Smooth muscle cell (in vitro differentiated cells): ENCODE data around the gene PPP1R1C. TPM values are rescaled to one million over a fixed set of nuclear protein-coding genes. Genes with fewer than 3 reads are reported as not detected.

Source experiments
- DNase-seq: peaks from one replicate; lab custom pipeline; 2025; ENCODE audit not compliant: unreplicated experiment; lab: John Stamatoyannopoulos, UW
- H2AFZ ChIP-seq: fragments of 200-600 bp; sonication (generic); 2 replicates; pipeline ENCODE4 v1.6.0; 2016; ENCODE audit warnings: antibody characterized with exemption, low read depth, mild to moderate bottlenecking
- H3F3A ChIP-seq: fragments of 200-600 bp; sonication (generic); 2 replicates; pipeline ENCODE4 v1.6.0; 2017; ENCODE audit warnings: antibody characterized with exemption, low read depth
- H3K27ac ChIP-seq: fragments of 200-600 bp; sonication (generic); 2 replicates; pipeline ENCODE4 v1.5.1; 2016; ENCODE audit warnings: low read depth, mild to moderate bottlenecking
- H3K27me3 ChIP-seq: fragments of 200-600 bp; sonication (generic); 2 replicates; pipeline ENCODE4 v1.6.1; 2016; ENCODE audit warnings: low read depth, mild to moderate bottlenecking
- H3K36me3 ChIP-seq: fragments of 200-600 bp; sonication (generic); 2 replicates; pipeline ENCODE4 v1.5.1; 2016; ENCODE audit warnings: low read depth
- H3K4me1 ChIP-seq: fragments of 200-600 bp; sonication (generic); 2 replicates; pipeline ENCODE4 v1.5.1; 2016; ENCODE audit warnings: low read depth
- H3K4me2 ChIP-seq: fragments of 200-600 bp; sonication (generic); 2 replicates; pipeline ENCODE4 v1.6.0; 2016; ENCODE audit warnings: mild to moderate bottlenecking
- H3K4me3 ChIP-seq: fragments of 200-600 bp; sonication (generic); 2 replicates; pipeline ENCODE4 v1.5.1; 2016; ENCODE audit warnings: mild to moderate bottlenecking
- H3K79me2 ChIP-seq: fragments of 200-600 bp; sonication (generic); 2 replicates; pipeline ENCODE4 v1.6.0; 2016; ENCODE audit warnings: low read depth, mild to moderate bottlenecking
- H3K9ac ChIP-seq: fragments of 200-600 bp; sonication (generic); 2 replicates; pipeline ENCODE4 v1.6.0; 2016; ENCODE audit warnings: low read depth
- H3K9me3 ChIP-seq: fragments of 200-600 bp; sonication (generic); replicated peaks from 2 replicates; pipeline ENCODE4 v1.5.1; 2016; ENCODE audit warnings: low read depth
- H4K20me1 ChIP-seq: fragments of 200-600 bp; sonication (generic); 2 replicates; pipeline ENCODE4 v1.6.0; 2016; ENCODE audit warnings: low read depth
- WGBS: methylation state at CpG from one replicate; pipeline ENCODE4 v1.1.7; 2016; ENCODE audit warnings: low lambda C conversion rate; 5-methylcytosine and 5-hydroxymethylcytosine counted together
- polyA plus RNA-seq: library from polyadenylated mRNA; unstranded; fragments of >200 nt; fragmentation: Nextera tagmentation; extraction: Ambion mirVana; gene quantifications from 2 replicates; pipeline ENCODE4 v1.2.1, GENCODE V29; 2016
- total RNA-seq: library from RNA; depleted of rRNA; stranded (reverse); fragments of >200 nt; gene quantifications from 2 replicates; pipeline ENCODE4 v1.2.3, GENCODE V29; 2014
- TF ChIP-seq, protein P1 (sequence below): fragments of 200-600 bp; sonication (generic); IDR thresholded peaks from 2 replicates; pipeline ENCODE4 v1.5.1; 2017; ENCODE audit warnings: borderline replicate concordance, mild to moderate bottlenecking, antibody characterized with exemption; ENCODE audit not compliant: insufficient read depth, poor library complexity, severe bottlenecking

PPP1R1C gene
- total and polyA plus RNA-seq, 2 experiments from 2014 or later: 2.3 to 3.3 TPM

DNA sequence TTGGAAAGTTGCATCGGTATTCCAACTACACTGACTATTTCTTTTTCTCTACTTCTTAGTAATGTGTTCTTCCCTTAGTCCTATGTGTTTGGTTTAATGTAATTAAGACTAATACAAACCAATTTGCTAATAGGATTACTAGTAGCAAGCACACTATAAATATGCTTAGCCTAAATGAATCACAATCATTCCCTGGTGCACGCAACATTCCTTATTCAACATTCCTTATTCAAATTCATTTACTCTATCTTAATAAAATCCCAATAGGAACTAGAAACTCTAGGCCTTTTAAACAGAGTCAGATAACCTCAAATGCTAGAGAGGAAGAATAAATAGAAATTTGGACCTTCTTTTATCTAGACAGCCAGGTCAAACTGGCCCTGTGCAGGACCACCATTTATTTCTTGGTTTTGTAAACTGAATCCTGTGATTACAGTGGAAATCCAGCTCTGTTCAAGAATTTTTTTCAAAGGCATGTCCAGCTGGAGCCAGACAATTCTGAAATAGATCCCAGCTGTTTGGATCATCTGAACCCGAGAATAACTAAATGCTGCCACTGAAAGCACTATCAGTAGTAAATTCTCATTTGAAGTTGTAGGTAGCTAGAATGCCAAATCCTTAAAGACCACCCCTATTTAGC is 103.1 kb downstream of the PPP1R1C start:
- no peak overlapping the region for H3K9ac ChIP-seq
- H3K4me3 ChIP-seq: no peak overlapping the region
- no peak overlapping the region for H3K4me2 ChIP-seq
- H3F3A ChIP-seq: no peaks in the 10 kb centered on the region
- TF ChIP-seq, protein P1, sequence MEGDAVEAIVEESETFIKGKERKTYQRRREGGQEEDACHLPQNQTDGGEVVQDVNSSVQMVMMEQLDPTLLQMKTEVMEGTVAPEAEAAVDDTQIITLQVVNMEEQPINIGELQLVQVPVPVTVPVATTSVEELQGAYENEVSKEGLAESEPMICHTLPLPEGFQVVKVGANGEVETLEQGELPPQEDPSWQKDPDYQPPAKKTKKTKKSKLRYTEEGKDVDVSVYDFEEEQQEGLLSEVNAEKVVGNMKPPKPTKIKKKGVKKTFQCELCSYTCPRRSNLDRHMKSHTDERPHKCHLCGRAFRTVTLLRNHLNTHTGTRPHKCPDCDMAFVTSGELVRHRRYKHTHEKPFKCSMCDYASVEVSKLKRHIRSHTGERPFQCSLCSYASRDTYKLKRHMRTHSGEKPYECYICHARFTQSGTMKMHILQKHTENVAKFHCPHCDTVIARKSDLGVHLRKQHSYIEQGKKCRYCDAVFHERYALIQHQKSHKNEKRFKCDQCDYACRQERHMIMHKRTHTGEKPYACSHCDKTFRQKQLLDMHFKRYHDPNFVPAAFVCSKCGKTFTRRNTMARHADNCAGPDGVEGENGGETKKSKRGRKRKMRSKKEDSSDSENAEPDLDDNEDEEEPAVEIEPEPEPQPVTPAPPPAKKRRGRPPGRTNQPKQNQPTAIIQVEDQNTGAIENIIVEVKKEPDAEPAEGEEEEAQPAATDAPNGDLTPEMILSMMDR: no peak
- no peaks in the 10 kb centered on the region for H3K9me3 ChIP-seq
- no peaks in the 10 kb centered on the region for H4K20me1 ChIP-seq
- WGBS: 89% methylated on average over 3 of the region's 3 CpGs
- H3K79me2 ChIP-seq: no peaks in the 10 kb centered on the region
- H3K27ac ChIP-seq: no peak overlapping the region
- H2AFZ ChIP-seq: no peak overlapping the region
- H3K36me3 ChIP-seq: no peaks in the 10 kb centered on the region
- no peaks in the 10 kb centered on the region for H3K4me1 ChIP-seq
- no peak for DNase-seq
- H3K27me3 ChIP-seq: no peaks in the 10 kb centered on the region

DNA sequence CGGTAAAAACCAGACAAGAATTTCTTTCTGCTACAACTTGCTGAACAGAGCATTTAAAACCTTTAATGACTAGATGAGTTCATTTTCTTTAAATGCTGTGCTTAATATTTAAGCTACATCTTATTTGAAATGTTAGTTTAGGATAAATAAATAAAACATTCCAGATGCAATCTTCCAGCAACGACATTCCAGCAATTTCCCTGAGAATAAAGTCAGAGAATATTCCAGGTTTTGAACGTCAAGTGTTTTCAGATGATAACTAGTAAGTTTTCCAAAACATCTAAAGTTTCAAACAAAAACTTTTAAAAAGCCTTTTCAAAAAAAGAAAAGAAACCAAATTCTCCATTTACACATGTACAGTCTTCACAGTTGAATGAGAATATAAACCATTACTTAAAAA is 104.8 kb downstream of the PPP1R1C start:
- H3K4me3 ChIP-seq: no peak overlapping the region
- H3K27me3 ChIP-seq: no peaks in the 10 kb centered on the region
- no peak for DNase-seq
- H3K27ac ChIP-seq: no peak overlapping the region
- H3K79me2 ChIP-seq: no peaks in the 10 kb centered on the region
- no peaks in the 10 kb centered on the region for H3K4me1 ChIP-seq
- no peaks in the 10 kb centered on the region for H4K20me1 ChIP-seq
- H2AFZ ChIP-seq: no peak overlapping the region
- H3K4me2 ChIP-seq: no peak overlapping the region
- no peaks in the 10 kb centered on the region for H3K9me3 ChIP-seq
- no peak overlapping the region for H3K9ac ChIP-seq
- H3F3A ChIP-seq: no peaks in the 10 kb centered on the region
- H3K36me3 ChIP-seq: no peaks in the 10 kb centered on the region
- TF ChIP-seq, protein P1: no peak
- 83% methylated on average over 3 of the region's 3 CpGs for WGBS

DNA sequence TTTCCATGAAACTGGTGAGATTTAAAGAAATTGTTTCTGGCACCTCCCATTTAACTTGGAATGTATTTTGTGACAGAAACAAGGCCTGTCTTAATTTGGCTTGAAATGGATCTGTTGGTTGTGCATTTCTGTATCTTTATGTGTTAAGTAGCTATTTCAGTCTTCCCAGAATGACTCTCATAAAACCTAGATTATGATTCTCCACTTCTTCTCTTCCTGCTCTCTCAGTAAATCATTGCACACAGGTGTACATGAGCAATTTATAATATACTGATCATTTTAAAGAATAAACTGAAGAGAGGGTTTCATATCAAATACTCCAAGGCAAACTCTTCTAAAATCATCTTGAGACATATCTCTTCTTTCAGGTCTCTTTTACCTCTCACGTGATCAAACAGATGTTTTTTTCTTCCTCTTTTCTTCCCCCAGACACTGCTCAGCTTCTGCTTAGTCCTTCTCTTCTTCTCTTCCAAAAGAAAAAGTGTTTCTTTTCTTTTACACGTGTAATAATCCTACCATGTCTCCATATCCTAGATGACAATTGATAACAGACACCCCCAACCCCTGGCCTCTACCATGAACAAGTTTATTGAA is 112.0 kb downstream of the PPP1R1C start:
- Histone ChIP-seq H3K4me3 (no peak overlapping the region), H3K27me3 (no peaks in the 10 kb centered on the region), H3K4me1 (no peaks in the 10 kb centered on the region), H3F3A (no peaks in the 10 kb centered on the region), H3K4me2 (no peak overlapping the region), H3K36me3 (no peaks in the 10 kb centered on the region), H3K79me2 (no peaks in the 10 kb centered on the region), H4K20me1 (no peaks in the 10 kb centered on the region), H3K9ac (no peak overlapping the region), H3K9me3 (no peaks in the 10 kb centered on the region), H2AFZ (no peak overlapping the region), H3K27ac (no peak overlapping the region)
- TF ChIP-seq, protein P1: no peak
- WGBS: 74% methylated on average over 2 of the region's 2 CpGs
- no peak for DNase-seq

DNA sequence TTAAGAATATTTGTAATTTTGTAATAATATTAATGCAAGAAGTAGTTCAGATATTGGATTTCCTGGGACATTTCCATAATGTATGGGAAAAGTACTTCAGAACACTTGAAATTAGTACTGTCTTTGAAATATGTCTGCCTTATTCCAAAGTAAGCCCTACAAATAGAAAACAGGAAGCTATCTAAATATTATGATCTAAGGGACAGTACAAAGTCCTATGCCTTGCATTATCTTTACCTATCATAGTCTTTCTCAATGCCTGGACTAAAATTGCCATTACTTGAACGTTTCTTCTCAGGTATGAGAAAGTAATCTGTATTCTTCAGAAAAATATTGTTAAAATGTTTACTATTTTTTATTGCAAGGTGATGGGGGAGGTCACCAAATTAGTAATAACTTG is 113.0 kb downstream of the PPP1R1C start:
- no peak for DNase-seq
- no peak overlapping the region for H3K27ac ChIP-seq
- H3K36me3 ChIP-seq: no peaks in the 10 kb centered on the region
- no peak overlapping the region for H3K4me3 ChIP-seq
- H3F3A ChIP-seq: no peaks in the 10 kb centered on the region
- no peaks in the 10 kb centered on the region for H3K79me2 ChIP-seq
- H4K20me1 ChIP-seq: no peaks in the 10 kb centered on the region
- H3K4me2 ChIP-seq: no peak overlapping the region
- no peaks in the 10 kb centered on the region for H3K27me3 ChIP-seq
- TF ChIP-seq, protein P1: no peak
- H3K9me3 ChIP-seq: no peaks in the 10 kb centered on the region
- H2AFZ ChIP-seq: no peak overlapping the region
- 72% methylated on average over 1 of the region's 1 CpG for WGBS
- H3K9ac ChIP-seq: no peak overlapping the region
- peaks cover 3% of the 10 kb centered on the region for H3K4me1 ChIP-seq
